Neutrophil (primary cell): ENCODE measurements around the gene CCDC30.

Experiments
- H3K27ac ChIP-seq: fragments of 200-600 bp; sonication (generic); 2 replicates; pipeline ENCODE4 v1.5.1; 2016; ENCODE audit warnings: mild to moderate bottlenecking, moderate library complexity
- H3K27me3 ChIP-seq: fragments of 200-600 bp; sonication (generic); 2 replicates; pipeline ENCODE4 v1.6.0; 2016; ENCODE audit warnings: mild to moderate bottlenecking
- H3K36me3 ChIP-seq: fragments of 200-600 bp; sonication (generic); 2 replicates; pipeline ENCODE4 v1.5.1; 2017
- H3K4me1 ChIP-seq, 2 experiments: fragments of 200-600 bp in 1 of 2; sonication (generic) in 1 of 2; 1 replicate in 1 of 2; 2 replicates in 1 of 2; pipeline versions ENCODE4 v1.5.1 to v1.6.1; 2013 to 2016; ENCODE audit warnings: low read depth in 1 of 2, low read length in 1 of 2, mild to moderate bottlenecking in 1 of 2, moderate library complexity in 1 of 2; ENCODE audit not compliant: control insufficient read depth in 1 of 2, insufficient read depth in 1 of 2
- H3K4me3 ChIP-seq, 2 experiments: fragments of 200-600 bp in 1 of 2; sonication (generic) in 1 of 2; 1 replicate in 1 of 2; 2 replicates in 1 of 2; pipeline ENCODE4 v1.5.1; 2013 to 2016; ENCODE audit warnings: low read depth in 1 of 2, low read length in 1 of 2, mild to moderate bottlenecking in 1 of 2, moderate library complexity in 1 of 2
- H3K9me3 ChIP-seq: fragments of 200-600 bp; sonication (generic); 2 replicates; pipeline ENCODE4 v1.5.1; 2016
- TF ChIP-seq, protein P1 (sequence below): fragments of 200-600 bp; sonication (generic); IDR thresholded peaks from 2 replicates; pipeline ENCODE4 v1.5.1; 2016; ENCODE audit warnings: antibody characterized with exemption

Gene CCDC30

DNA sequence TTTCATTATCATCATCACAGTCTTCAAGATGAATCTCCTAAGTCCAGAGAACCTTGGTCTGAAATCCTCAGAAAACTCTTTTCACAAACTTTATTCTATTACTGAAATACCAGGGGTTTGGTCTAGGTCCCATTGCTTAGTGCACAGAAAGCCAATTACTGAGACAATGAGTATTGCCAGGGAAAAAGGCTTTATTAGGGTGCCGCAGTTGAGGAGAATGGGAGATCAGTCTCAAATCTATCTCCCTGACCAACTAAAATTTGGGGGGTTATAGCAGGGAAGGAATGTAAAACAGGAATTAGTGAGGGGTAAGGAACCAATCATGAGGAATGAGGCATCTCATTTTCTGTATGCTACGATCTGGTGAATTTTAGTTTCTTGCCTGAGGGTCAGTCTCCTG lies 124.7 kb downstream of the CCDC30 start:
- TF ChIP-seq, protein P1, sequence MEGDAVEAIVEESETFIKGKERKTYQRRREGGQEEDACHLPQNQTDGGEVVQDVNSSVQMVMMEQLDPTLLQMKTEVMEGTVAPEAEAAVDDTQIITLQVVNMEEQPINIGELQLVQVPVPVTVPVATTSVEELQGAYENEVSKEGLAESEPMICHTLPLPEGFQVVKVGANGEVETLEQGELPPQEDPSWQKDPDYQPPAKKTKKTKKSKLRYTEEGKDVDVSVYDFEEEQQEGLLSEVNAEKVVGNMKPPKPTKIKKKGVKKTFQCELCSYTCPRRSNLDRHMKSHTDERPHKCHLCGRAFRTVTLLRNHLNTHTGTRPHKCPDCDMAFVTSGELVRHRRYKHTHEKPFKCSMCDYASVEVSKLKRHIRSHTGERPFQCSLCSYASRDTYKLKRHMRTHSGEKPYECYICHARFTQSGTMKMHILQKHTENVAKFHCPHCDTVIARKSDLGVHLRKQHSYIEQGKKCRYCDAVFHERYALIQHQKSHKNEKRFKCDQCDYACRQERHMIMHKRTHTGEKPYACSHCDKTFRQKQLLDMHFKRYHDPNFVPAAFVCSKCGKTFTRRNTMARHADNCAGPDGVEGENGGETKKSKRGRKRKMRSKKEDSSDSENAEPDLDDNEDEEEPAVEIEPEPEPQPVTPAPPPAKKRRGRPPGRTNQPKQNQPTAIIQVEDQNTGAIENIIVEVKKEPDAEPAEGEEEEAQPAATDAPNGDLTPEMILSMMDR: no peak
- no peaks in the 10 kb centered on the region for H3K27me3 ChIP-seq

DNA sequence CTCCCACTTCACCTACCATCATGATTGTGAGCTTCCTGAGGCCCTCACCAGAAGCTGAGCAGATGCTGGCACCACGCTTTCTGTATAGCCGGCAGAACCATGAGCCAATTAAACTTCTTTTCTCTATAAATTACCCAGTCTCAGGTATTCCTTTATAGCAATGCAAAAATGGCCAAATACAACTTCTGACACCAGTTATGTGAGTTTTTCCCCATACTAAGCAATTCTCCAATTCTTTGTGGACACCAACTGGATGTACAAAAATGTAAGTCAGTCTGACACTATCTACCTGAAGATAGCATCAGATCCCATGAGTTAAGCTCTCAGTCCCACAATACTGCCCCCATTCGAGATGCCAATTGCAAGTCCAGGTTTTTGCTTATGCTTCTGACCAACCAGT lies 129.7 kb downstream of the CCDC30 start:
- no peak overlapping the region for H3K4me3 ChIP-seq
- TF ChIP-seq, protein P1: no peak

More for the DNA sequence above, 124.7 kb downstream of the CCDC30 start:
- Histone ChIP-seq H3K4me1 (no peaks in the 10 kb centered on the region), H3K27ac (no peak overlapping the region), H3K4me3 (no peak overlapping the region), H3K36me3 (no peaks in the 10 kb centered on the region), H3K9me3 (peaks cover 5% of the 10 kb centered on the region)

DNA sequence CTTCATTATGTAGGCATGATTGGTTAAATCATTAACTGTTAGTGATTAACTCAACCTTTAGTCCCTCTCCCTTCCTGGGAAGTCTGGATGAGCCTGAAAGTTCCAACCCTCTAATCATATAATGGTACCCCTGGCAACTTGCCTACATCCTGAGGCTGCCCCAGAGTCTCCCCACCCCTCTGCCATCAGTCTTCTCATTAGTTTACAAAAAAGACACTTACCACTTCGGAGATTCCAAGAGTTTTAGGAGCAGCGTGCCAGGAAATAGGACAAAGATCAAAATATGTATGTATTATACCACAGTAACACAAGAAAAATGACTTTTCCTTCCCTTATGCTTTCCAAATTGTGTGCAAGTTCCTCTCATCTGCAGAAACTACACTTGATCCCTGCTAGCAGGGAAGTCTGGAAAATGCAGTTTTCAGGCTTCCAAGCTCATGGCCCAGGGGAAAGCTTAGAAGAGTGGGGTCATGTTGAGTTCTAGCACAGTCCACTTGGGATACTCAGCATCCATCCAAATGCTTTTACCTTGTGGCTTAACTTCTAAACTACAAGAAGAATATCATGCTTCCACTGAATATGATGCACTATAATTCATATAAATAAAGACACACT lies 130.5 kb downstream of the CCDC30 start:
- H3K27me3 ChIP-seq: no peaks in the 10 kb centered on the region
- no peaks in the 10 kb centered on the region for H3K36me3 ChIP-seq
- H3K4me1 ChIP-seq: no peaks in the 10 kb centered on the region
- no peaks in the 10 kb centered on the region for H3K9me3 ChIP-seq
- TF ChIP-seq, protein P1: no peak
- H3K4me3 ChIP-seq: no peak overlapping the region
- H3K27ac ChIP-seq: no peak overlapping the region

More for the DNA sequence above, 129.7 kb downstream of the CCDC30 start:
- Histone ChIP-seq H3K36me3 (no peaks in the 10 kb centered on the region), H3K27ac (no peak overlapping the region), H3K9me3 (peaks cover 3% of the 10 kb centered on the region), H3K4me1 (no peaks in the 10 kb centered on the region), H3K27me3 (no peaks in the 10 kb centered on the region)

- TF ChIP-seq, protein P1: no peak
- no peaks in the 10 kb centered on the region for H3K9me3 ChIP-seq
- H3K4me1 ChIP-seq: peaks cover 0 to 4% of the 10 kb centered on the region in 2 experiments
- no peak overlapping the region for H3K4me3 ChIP-seq
- H3K27me3 ChIP-seq: no peaks in the 10 kb centered on the region
- no peaks in the 10 kb centered on the region for H3K36me3 ChIP-seq
- no peak overlapping the region for H3K27ac ChIP-seq
Measured at GRCh38 chr1:42601472-42601871, 138.4 kb downstream of the CCDC30 start.

DNA sequence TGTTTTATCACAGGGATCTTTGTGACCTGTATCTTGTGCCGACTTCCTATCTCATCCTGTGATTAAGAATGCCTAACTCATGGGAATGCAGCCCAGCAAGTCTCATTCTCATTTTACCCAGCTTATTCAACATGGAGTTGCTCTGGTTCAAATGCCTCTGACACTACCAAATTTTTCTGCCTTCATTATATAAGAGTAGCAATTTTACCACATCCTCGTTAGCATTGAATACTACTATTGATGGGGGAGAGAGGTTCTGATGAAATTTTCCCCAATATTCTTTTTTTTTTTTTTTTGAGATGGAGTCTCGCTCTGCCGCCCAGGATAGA lies 150.7 kb downstream of the CCDC30 start:
- Histone ChIP-seq H3K4me1 (no peaks in the 10 kb centered on the region), H3K27ac (no peak overlapping the region), H3K4me3 (no peak overlapping the region), H3K36me3 (no peaks in the 10 kb centered on the region), H3K9me3 (no peaks in the 10 kb centered on the region), H3K27me3 (no peaks in the 10 kb centered on the region)
- TF ChIP-seq, protein P1: no peak

GRCh38 chr1:42618866-42619265 lies 155.8 kb downstream of the CCDC30 start:
- Histone ChIP-seq H3K36me3 (no peaks in the 10 kb centered on the region), H3K4me1 (no peaks in the 10 kb centered on the region), H3K27me3 (no peaks in the 10 kb centered on the region), H3K27ac (no peak overlapping the region), H3K9me3 (no peaks in the 10 kb centered on the region), H3K4me3 (no peak overlapping the region)
- TF ChIP-seq, protein P1: no peak
